Measurements from ENCODE around the gene ZNF766.
"Not testable (repeated sequence)": the region's sequence is repeated elsewhere in the genome, so short reads cannot be mapped to it uniquely, and the experiment has no call there.

GRCh38 chr19:52292946-52293345, 23.6 kb downstream of the ZNF766 start:
- not testable (repeated sequence) for TF ChIP-seq CTCF (IDR thresholded peaks at IDR 0.05; ENCODE audit: insufficient read depth, low read depth, low read length); EZH2 (IDR thresholded peaks at IDR 0.05; ENCODE audit: insufficient read depth, low read length)
